ENCODE results near the gene ZNF770.
"Not testable (repeated sequence)": the region's sequence is repeated elsewhere in the genome, so short reads cannot be mapped to it uniquely, and the experiment has no call there.

The ZNF770 gene

DNA sequence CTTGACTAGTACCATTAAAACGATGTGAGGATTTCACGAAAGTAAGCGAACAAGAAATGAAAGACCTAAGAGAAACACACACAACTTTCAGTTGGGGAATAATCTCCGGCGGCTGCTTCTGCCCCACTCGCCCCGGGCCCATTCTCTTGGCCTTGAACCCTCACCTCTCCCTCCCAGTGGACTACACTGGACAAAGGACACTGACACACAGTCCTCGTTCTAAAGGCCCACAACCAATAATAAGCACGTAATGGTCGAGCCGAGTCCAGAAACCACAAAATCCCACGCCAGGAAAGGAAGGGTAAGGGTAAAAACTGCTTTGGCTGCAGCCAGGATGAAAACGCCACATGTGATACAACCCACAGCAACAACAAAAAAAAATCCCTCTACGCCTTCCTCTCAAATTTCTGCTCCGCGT, 469 bp downstream of the ZNF770 start:
- H3K27ac Mint-ChIP-seq: peak overlapping the region; percentile 99
- H3K36me3 Mint-ChIP-seq: peaks cover 58% of the 10 kb centered on the region
- H3K9me3 Mint-ChIP-seq: no peaks in the 10 kb centered on the region
- peak overlapping the region; percentile 95 for H3K4me3 Mint-ChIP-seq
- H3K4me1 Mint-ChIP-seq: peaks cover 20% of the 10 kb centered on the region
- no peak for ATAC-seq
- DNase-seq (ENCODE audit: low spot score in 2 of 2): peak in 1 of 2 donors; percentile 50

DNA sequence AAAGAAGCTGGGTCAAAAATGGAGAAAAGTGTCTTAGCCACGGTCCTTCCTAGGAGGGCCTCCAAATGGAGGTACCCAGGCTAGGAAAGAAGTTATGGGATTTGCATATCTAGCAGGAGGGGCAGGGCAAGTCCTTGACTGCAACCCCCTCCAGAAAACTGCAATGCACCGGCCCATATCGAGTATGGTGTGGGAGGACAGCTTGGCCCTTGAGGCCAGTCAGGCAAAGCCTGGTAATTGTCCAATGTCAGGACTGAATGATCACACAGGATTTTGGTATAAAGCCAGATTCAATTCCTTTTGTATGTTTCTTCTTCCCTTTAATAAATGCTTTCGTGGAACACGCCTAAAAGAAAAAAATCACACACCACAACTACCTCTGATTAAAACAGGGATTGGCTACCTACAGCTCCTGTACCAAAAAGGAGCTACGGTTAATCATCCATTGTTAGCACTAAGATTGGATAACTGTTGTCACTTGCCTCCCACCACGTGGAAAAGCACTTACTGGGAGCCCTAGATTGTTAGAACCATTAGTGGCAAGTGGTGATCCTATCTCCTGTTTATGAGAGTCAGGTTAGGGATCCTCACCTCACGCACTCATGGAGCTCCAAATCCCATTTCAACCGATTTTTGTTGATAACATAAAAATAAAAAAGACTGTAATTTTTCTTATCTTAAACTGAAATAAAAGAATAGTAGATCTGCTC, 1.2 kb downstream of the ZNF770 start:
- Mint-ChIP-seq H3K4me1 (peaks cover 20% of the 10 kb centered on the region), H3K27ac (peak overlapping the region; percentile 99), H3K9me3 (no peaks in the 10 kb centered on the region), H3K36me3 (peaks cover 65% of the 10 kb centered on the region), H3K4me3 (peak overlapping the region; percentile 95)
- no peak for DNase-seq (ENCODE audit: low spot score in 2 of 2)
- no peak for ATAC-seq

DNA sequence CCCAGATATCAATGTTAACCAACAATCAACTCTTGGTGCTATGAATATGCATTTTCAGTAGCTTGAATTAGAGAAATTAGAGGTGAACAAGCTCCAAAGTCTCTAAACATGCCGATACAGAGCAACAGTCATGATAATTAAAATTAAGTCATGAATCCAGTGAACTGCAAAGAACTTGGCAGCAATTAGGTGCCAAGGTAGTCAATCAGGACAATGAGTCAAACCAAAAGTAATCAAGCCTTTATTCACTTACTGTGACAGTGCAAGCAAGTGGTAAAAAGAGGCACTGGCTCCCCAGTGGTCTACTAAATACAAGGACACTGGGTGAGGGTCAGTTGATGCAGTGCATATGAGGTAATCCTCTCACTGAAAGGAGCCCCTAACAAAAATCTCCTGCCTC, 1.8 kb downstream of the ZNF770 start:
- peak overlapping the region; percentile 99 for H3K27ac Mint-ChIP-seq
- peak overlapping the region; percentile 95 for H3K4me3 Mint-ChIP-seq
- H3K9me3 Mint-ChIP-seq: no peaks in the 10 kb centered on the region

DNA sequence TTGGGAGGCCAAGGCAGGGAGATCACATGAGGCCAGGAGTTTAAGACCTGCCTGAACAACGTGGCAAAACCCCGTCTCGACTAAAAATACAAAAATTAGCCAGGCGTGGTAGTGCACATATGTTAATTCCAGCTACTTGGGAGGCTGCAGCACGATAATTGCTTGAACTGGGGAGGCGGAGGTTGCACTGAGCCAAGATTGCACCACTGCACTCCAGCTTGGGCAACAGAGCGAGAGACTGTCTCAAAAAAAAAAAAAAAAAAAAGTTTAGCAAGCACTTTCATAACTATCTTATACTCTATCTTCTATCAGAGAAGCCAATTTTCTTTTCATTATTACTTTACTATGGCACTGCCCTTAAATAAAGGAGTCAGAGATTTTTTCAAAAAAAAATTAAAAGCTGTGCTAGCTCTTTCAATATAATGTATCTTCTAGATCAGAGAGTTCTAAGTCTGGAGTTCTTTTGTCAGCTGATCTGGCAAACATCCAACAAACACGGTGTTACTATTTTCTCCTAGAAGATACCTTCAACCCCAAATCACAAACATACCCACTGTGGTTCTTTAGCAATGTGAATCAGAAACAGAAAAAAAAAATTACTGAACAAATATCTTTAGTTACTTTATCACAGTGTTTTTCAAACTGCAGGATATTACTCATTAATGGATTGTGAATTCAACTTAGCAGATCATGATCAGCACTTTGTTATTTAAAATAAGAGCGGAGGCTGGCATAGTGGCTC, 3.0 kb downstream of the ZNF770 start:
- Mint-ChIP-seq H3K4me1 (peaks cover 26% of the 10 kb centered on the region), H3K27ac (no peak overlapping the region), H3K4me3 (peak overlapping the region; percentile 95), H3K9me3 (no peaks in the 10 kb centered on the region), H3K36me3 (peaks cover 81% of the 10 kb centered on the region)
- peak in 1 of 2 donors; percentile 18 for DNase-seq (ENCODE audit: low spot score in 2 of 2)
- ATAC-seq: no peak

More for the DNA sequence above, 1.8 kb downstream of the ZNF770 start:
- Mint-ChIP-seq H3K4me1 (peaks cover 23% of the 10 kb centered on the region), H3K36me3 (peaks cover 71% of the 10 kb centered on the region)
- ATAC-seq (no peak), DNase-seq (ENCODE audit: low spot score in 2 of 2) (no peak)

DNA sequence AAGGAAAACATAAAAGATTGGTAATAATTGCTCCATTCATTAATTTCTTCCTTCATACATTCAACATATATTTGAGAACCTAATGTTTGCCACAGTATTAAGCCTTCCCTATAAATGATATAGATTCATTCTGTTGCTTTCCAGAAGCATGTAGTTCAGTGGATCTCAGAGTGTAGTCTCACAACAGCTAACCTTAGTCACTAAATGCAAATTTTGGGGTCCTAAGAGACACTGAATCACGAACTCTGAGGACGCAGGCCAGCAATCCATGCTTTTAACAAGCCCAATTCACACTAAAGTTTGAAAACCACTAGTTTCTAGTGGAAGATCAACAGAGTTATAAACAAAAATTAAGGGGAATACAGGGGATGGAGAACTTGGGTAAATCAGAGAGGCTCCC, 11.3 kb downstream of the ZNF770 start:
- ATAC-seq (no peak), DNase-seq (ENCODE audit: low spot score in 2 of 2) (no peak)
- H3K4me3 Mint-ChIP-seq: no peak overlapping the region
- H3K36me3 Mint-ChIP-seq: peaks cover 32% of the 10 kb centered on the region
- H3K4me1 Mint-ChIP-seq: peaks cover 6% of the 10 kb centered on the region
- H3K27ac Mint-ChIP-seq: no peak overlapping the region
- H3K9me3 Mint-ChIP-seq: no peaks in the 10 kb centered on the region

DNA sequence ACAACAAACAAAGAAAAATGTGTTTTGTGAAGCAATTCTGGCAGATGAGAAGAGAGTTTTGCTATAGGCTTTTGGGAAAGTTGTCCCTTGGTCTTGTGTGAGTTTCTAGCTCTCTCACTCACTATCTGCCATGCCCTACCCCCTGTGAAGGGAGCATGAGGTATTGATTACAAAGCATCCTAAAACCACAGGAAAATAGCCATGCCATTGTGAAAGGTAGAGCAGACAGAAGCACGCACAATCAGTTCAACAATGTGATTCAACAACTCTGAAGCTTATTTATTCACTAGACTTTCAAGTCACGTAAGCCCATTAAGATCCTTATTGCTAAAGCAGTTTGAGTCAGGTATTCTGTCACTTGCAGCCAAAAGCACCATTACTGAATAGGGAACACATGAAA, 12.0 kb downstream of the ZNF770 start:
- Mint-ChIP-seq H3K9me3 (no peaks in the 10 kb centered on the region), H3K27ac (no peak overlapping the region)
- ATAC-seq: no peak

DNA sequence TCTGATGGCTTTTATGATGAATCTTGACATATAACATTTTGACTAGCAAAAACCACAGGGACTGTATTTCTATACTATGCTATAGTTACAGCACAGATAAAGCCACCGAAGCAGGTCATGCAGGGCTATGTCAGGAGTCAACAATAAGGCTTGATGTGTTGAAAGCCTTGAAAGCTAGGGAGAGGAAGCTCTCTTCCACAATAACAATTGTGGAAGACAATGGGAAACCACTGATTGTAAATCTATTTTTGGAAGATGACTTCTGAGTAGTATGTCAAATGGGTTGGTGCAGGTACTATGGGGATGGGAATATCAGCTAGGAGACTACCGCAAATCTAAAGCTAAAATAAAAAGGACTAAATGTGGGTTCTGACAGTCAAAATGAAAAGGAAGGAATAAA, 14.6 kb downstream of the ZNF770 start:
- Mint-ChIP-seq H3K9me3 (no peaks in the 10 kb centered on the region), H3K27ac (no peak overlapping the region)
- ATAC-seq: no peak

More for the DNA sequence above, 12.0 kb downstream of the ZNF770 start:
- DNase-seq (ENCODE audit: low spot score in 2 of 2): no peak
- H3K4me1 Mint-ChIP-seq: peaks cover 1% of the 10 kb centered on the region
- H3K36me3 Mint-ChIP-seq: peaks cover 25% of the 10 kb centered on the region
- no peak overlapping the region for H3K4me3 Mint-ChIP-seq

DNA sequence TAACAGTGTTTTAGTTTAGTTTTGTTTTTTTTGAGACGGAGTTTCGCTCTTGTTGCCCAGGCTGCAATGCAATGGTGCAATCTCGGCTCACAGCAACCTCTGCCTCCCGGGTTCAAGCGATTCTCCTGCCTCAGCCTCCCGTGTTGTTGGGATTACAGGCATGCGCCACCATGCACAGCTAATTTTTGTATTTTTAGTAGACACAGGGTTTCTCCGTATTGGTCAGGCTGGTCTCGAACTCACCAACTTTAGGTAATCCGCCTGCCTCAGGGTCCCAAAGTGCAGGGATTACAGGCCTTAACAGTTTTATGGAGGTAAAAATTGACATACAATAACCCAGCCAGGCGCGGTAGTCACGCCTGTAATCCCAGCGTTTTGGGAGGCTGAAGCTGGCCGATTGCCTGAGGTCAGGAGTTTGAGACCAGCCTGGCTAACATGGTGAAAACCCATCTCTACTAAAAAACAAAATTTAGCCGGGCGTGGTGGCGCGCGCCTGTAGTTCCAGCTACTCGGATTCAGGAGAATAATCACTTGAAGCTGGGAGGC, 17.9 kb downstream of the ZNF770 start:
- H3K27ac Mint-ChIP-seq: peak overlapping the region; percentile 98
- DNase-seq (ENCODE audit: low spot score in 2 of 2): peak in 1 of 2 donors; percentile 52
- H3K36me3 Mint-ChIP-seq: peaks cover 34% of the 10 kb centered on the region
- not testable (repeated sequence) for H3K9me3 Mint-ChIP-seq
- peaks cover 44% of the 10 kb centered on the region for H3K4me1 Mint-ChIP-seq
- peak; percentile 0 for ATAC-seq
- peak overlapping the region; percentile 100 for H3K4me3 Mint-ChIP-seq

More for the DNA sequence above, 14.6 kb downstream of the ZNF770 start:
- peaks cover 24% of the 10 kb centered on the region for H3K36me3 Mint-ChIP-seq
- no peak overlapping the region for H3K4me3 Mint-ChIP-seq
- peaks cover 12% of the 10 kb centered on the region for H3K4me1 Mint-ChIP-seq
- no peak for DNase-seq (ENCODE audit: low spot score in 2 of 2)

DNA sequence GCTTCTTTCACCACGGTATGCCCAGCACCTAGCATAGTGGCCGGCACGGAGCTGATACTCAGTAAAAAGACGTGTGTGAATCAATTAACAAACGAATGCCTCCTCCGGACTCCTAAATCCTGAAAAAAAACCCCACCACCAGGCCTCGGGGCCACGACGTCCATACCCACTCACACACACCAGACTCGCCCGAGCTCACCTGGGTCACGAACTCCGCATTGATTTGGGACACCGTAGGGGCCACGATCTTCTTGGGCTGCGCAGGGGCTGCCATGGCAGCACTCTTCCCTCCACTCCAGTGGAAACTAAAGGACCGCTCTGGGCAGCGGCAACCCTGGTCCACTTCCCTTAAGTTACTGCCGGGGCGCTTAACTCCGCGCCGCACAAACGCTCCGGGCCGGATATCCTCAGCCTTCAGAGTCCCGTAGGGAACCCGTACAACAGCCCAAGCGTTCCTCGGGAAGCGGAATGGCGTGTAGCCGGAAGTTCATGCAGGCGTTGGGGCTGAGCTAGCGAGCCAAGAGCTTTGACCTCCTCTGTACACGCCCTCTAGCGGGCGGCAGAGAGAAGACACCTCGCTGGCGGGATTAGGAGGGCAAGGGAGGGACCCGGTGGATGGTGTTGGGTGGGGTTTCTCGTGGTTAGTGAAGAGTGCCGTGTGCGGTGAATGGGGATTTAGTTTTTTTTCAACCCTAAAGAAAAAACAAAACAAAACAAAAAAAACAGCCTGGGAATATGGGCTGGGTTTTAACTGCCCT, 18.6 kb downstream of the ZNF770 start, which contains the start of gene AQR:
TSS of gene AQR (minus strand) at position 403 of the 758 bp plus-strand sequence. CDS start at position 274, 129 bp downstream.
- Mint-ChIP-seq H3K36me3 (peaks cover 39% of the 10 kb centered on the region), H3K9me3 (no peaks in the 10 kb centered on the region), H3K27ac (peak within 1 kb of the TSS; percentile 98), H3K4me1 (peaks cover 47% of the 10 kb centered on the region), H3K4me3 (peak within 1 kb of the TSS; percentile 100)
- ATAC-seq (peak; percentile 98), DNase-seq (ENCODE audit: low spot score in 2 of 2) (peak; percentile 67 to 96)

DNA sequence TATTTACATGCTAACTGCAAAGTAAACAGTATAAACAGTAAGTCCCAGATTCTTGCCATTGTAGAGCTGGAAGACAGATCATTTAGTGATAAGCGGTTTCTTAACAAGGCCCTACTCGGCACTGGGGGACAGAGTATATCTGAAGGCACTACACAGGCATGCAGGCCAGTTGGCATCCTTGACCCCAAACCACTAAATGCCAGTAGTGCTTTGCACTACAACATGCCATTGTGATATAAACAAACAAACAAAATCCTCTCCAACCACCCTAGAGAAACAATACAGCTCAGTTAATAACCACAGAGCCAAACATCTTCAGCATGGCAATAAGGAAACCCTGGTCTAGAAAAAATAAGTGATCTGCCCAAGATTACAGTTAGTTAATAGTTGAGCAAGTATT, 23.8 kb downstream of the ZNF770 start:
- ATAC-seq: no peak
- no peak overlapping the region for H3K4me3 Mint-ChIP-seq
- H3K36me3 Mint-ChIP-seq: peaks cover 84% of the 10 kb centered on the region
- no peak for DNase-seq (ENCODE audit: low spot score in 2 of 2)
- peak overlapping the region; percentile 41 for H3K27ac Mint-ChIP-seq
- H3K9me3 Mint-ChIP-seq: no peaks in the 10 kb centered on the region
- peaks cover 39% of the 10 kb centered on the region for H3K4me1 Mint-ChIP-seq

DNA sequence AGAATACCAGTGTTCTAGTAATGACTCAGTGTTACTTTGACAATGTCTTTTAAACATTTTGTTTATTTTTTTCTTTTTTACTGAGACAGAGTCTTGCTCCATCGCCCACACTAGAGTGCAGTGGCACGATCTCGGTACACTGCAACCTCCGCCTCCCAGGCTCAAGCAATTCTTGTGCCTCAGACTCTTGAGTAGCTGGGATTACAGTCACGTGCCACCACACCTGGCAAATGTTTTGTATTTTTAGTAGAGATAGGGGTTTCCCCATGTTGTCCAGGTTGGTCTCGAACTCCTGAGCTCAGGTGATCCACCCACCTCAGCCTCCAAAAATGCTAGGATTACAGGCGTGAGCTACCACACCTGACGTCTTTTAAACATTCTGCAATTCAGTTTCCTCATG, 34.2 kb downstream of the ZNF770 start:
- no peak overlapping the region for H3K4me3 Mint-ChIP-seq
- H3K27ac Mint-ChIP-seq: no peak overlapping the region
- peaks cover 86% of the 10 kb centered on the region for H3K36me3 Mint-ChIP-seq
- ATAC-seq (no peak), DNase-seq (ENCODE audit: low spot score in 2 of 2) (no peak)
- no peaks in the 10 kb centered on the region for H3K4me1 Mint-ChIP-seq
- H3K9me3 Mint-ChIP-seq: no peaks in the 10 kb centered on the region

DNA sequence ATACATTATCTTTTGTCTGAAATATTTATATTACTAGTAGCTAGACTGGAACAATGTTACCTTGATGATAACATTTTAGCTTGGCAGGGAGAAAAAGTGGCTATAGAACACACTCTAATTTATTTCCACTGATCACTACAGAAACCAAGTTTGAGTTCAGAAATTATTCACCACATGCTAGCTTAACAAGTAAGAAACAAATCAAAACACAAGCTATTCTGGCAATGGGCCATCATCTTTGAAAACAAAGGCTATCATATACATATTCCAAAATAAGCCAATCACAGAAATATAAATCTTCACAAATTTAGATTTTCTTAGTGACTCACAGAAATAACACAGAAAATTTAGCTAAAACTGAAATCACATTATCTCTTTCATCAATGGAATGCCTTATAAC, 35.6 kb downstream of the ZNF770 start:
- ATAC-seq: no peak
- H3K36me3 Mint-ChIP-seq: peaks cover 90% of the 10 kb centered on the region
- DNase-seq (ENCODE audit: low spot score in 2 of 2): no peak
- no peak overlapping the region for H3K4me3 Mint-ChIP-seq
- H3K4me1 Mint-ChIP-seq: no peaks in the 10 kb centered on the region
- H3K9me3 Mint-ChIP-seq: no peaks in the 10 kb centered on the region
- no peak overlapping the region for H3K27ac Mint-ChIP-seq

DNA sequence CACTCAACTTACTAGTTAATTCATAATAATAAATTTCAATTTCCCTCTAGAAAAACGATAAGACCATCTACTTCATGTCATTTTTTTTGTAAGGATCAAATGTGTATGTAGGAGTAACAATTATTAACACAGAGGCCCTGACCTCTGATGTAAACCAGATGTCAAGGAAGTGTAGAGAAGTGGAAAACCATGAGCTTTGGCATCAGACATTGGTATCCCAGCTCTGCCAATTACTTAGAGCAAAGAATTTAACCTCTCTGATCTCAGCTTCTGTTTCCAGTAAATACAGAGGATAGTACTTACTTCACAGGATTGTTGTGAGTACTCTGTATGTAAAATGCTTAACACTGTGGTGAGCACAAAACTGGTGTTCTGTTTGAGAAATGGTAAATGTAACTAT, 36.1 kb downstream of the ZNF770 start:
- peaks cover 89% of the 10 kb centered on the region for H3K36me3 Mint-ChIP-seq
- ATAC-seq: no peak
- H3K27ac Mint-ChIP-seq: no peak overlapping the region

DNA sequence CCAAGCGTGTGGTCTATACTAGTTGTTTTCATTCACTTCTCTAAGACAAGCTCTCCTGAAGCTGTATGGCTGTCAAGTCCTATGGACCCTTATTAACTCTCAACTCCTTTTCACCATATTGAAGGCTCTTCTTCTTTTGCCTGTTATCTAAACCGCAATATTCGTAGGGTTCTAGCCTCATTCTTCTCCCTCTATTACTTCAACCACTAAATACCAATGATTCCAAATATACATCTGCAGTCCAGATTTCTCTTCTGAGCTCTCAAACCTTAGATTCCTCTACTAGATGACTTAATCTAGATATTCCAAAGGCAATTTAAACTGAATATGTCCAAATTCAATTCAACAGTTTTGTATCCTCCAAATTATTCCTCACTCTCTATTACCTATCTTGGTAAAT, 43.2 kb downstream of the ZNF770 start:
- H3K4me1 Mint-ChIP-seq: no peaks in the 10 kb centered on the region

More for the DNA sequence above, 36.1 kb downstream of the ZNF770 start:
- no peaks in the 10 kb centered on the region for H3K4me1 Mint-ChIP-seq
- DNase-seq (ENCODE audit: low spot score in 2 of 2): no peak
- H3K4me3 Mint-ChIP-seq: no peak overlapping the region
- no peaks in the 10 kb centered on the region for H3K9me3 Mint-ChIP-seq

DNA sequence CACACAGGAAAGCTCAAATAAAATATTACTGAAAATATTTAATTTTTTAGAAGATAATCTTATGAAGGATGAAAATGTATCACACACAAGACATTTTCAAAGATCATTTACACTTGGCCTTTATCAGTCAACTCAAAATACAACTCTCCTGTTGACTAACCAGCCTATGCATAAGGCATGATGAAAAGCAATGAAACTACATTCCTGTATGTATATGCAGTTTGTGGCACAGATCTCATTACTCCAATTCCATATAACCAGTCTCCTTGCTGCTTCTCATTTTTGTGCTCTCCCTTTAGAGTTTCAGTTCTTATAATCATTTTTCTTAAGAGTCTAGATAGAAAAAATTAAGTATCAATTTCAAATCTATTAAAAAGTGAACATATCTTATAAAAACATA, 44.4 kb downstream of the ZNF770 start:
- Mint-ChIP-seq H3K9me3 (no peaks in the 10 kb centered on the region), H3K27ac (no peak overlapping the region), H3K4me3 (no peak overlapping the region), H3K4me1 (no peaks in the 10 kb centered on the region), H3K36me3 (peaks cover 89% of the 10 kb centered on the region)
- ATAC-seq: no peak
- no peak for DNase-seq (ENCODE audit: low spot score in 2 of 2)

More for the DNA sequence above, 43.2 kb downstream of the ZNF770 start:
- peaks cover 89% of the 10 kb centered on the region for H3K36me3 Mint-ChIP-seq
- ATAC-seq: no peak
- no peaks in the 10 kb centered on the region for H3K9me3 Mint-ChIP-seq
- no peak for DNase-seq (ENCODE audit: low spot score in 2 of 2)
- H3K4me3 Mint-ChIP-seq: no peak overlapping the region
- no peak overlapping the region for H3K27ac Mint-ChIP-seq

Measured in stimulated activated effector memory CD8-positive, alpha-beta T cell treated with anti-CD3 and anti-CD28 coated beads, Interleukin-12 subunit alpha, Interleukin-12 subunit beta, amount 100 ng/mL, for 72 hours (primary cell).